Keratinocyte (primary cell): ENCODE data around the gene RNF166. TPM values are rescaled to one million over a fixed set of nuclear protein-coding genes. Genes with fewer than 3 reads are reported as not detected.

Source experiments
- DNase-seq: peaks from one replicate; pipeline ENCODE4 v3.0.0-alpha.2; 2011; ENCODE audit warnings: low read depth, missing footprints, low spot score
- FAIRE-seq: peaks from 2 replicates; lab custom pipeline; 2011; peaks lifted over from hg19 to GRCh38; lab: Jason Lieb, UNC
- H2AFZ ChIP-seq: 2 replicates; pipeline ENCODE4 v1.6.0; 2012; ENCODE audit warnings: low read length, control low read depth, inconsistent platforms; ENCODE audit not compliant: control insufficient read depth
- H3K27ac ChIP-seq: 2 replicates; pipeline ENCODE4 v1.5.1; 2011; ENCODE audit warnings: low read length; ENCODE audit not compliant: control insufficient read depth, insufficient read depth
- H3K27me3 ChIP-seq: 3 replicates; pipeline ENCODE4 v1.6.0; 2011; ENCODE audit warnings: low read length; ENCODE audit not compliant: control insufficient read depth, insufficient read depth; ENCODE audit errors: extremely low read depth
- H3K36me3 ChIP-seq, 2 experiments: 2 replicates in 1 of 2; 3 replicates in 1 of 2; pipeline ENCODE4 v1.5.1; 2011; ENCODE audit warnings: low read length in 2 of 2, mild to moderate bottlenecking in 1 of 2; ENCODE audit not compliant: control insufficient read depth in 2 of 2, insufficient read depth in 2 of 2; ENCODE audit errors: extremely low read depth in 1 of 2
- H3K4me1 ChIP-seq: 3 replicates; pipeline ENCODE4 v1.5.1; 2011; ENCODE audit warnings: low read length; ENCODE audit not compliant: control insufficient read depth, insufficient read depth; ENCODE audit errors: extremely low read depth
- H3K4me2 ChIP-seq: 3 replicates; pipeline ENCODE4 v1.6.0; 2011; ENCODE audit warnings: low read depth, low read length; ENCODE audit not compliant: control insufficient read depth, insufficient read depth; ENCODE audit errors: extremely low read depth
- H3K4me3 ChIP-seq, 3 experiments: fragments of 200-600 bp in 1 of 3; sonication (generic) in 1 of 3; 2 replicates in 2 of 3; 3 replicates in 1 of 3; pipeline ENCODE4 v1.5.1; 2011 to 2016; ENCODE audit warnings: low read length in 3 of 3, mild to moderate bottlenecking in 3 of 3, control low read depth in 2 of 3, inconsistent platforms in 1 of 3, low read depth in 1 of 3, mixed read lengths in 1 of 3, mixed run types in 1 of 3, moderate library complexity in 1 of 3; ENCODE audit not compliant: control insufficient read depth in 2 of 3, insufficient read depth in 2 of 3; ENCODE audit errors: extremely low read depth in 1 of 3
- H3K79me2 ChIP-seq: 2 replicates; pipeline ENCODE4 v1.6.0; 2012; ENCODE audit warnings: low read length; ENCODE audit not compliant: control insufficient read depth, insufficient read depth
- H3K9ac ChIP-seq: 3 replicates; pipeline ENCODE4 v1.6.0; 2011; ENCODE audit warnings: low read length; ENCODE audit not compliant: control insufficient read depth, insufficient read depth; ENCODE audit errors: extremely low read depth
- H3K9me1 ChIP-seq: 3 replicates; pipeline ENCODE4 v1.6.0; 2011; ENCODE audit warnings: low read length; ENCODE audit not compliant: control insufficient read depth, insufficient read depth; ENCODE audit errors: extremely low read depth
- H3K9me3 ChIP-seq: 2 replicates; pipeline ENCODE4 v1.5.1; 2012; ENCODE audit warnings: low read depth, low read length; ENCODE audit not compliant: control insufficient read depth
- H4K20me1 ChIP-seq: 3 replicates; pipeline ENCODE4 v1.6.0; 2011; ENCODE audit warnings: low read length; ENCODE audit not compliant: control insufficient read depth, insufficient read depth; ENCODE audit errors: extremely low read depth
- CTCF ChIP-seq, 3 experiments: IDR thresholded peaks in 1 of 3; conservative IDR thresholded peaks in 1 of 3; optimal IDR thresholded peaks in 1 of 3; 2 replicates in 2 of 3; 3 replicates in 1 of 3; pipeline versions ENCODE3 to v1.5.1; 2011; ENCODE audit warnings: low read length in 3 of 3, mild to moderate bottlenecking in 3 of 3, moderate library complexity in 2 of 3, control low read depth in 1 of 3, inconsistent platforms in 1 of 3; ENCODE audit not compliant: insufficient read depth in 2 of 3; ENCODE audit errors: extremely low read depth in 1 of 3
- EZH2 ChIP-seq: IDR thresholded peaks from one replicate; pipeline ENCODE4 v1.6.1; 2012; ENCODE audit warnings: inconsistent platforms, mild to moderate bottlenecking, low read length, moderate library complexity
- dilution Hi-C: fragments of 300-500 bp; cut with MboI; formaldehyde crosslinking; loops from one replicate; pipeline ENCODE4 v1.7.0; 2020; ENCODE audit warnings: low sequenced_read_pairs; ENCODE audit not compliant: extremely low pct_ligation_motif_present
- polyA plus RNA-seq, 5 experiments: library from polyadenylated mRNA; depleted of rRNA in 3 of 5; stranded (reverse) in 3 of 5; stranded (forward) in 1 of 5; unstranded in 1 of 5; fragments of >200 nt; gene quantifications; 1 replicate in 1 of 5; 2 replicates in 3 of 5; 3 replicates in 1 of 5; pipeline versions ENCODE4 v1.2.1 to v1.2.3, GENCODE V29; 2011 to 2012; ENCODE audit warnings: missing spikeins in 2 of 5, low read depth in 1 of 5, low replicate concordance in 1 of 5

Gene RNF166
- polyA plus RNA-seq, 1 donor (not counting 4 experiments of a cell fraction or from before 2014, with no cell fraction given), result 3.4 TPM

GRCh38 chr16:88702371-88703210, 3.6 kb downstream of the RNF166 start:
- no peak overlapping the region for H2AFZ ChIP-seq
- H3K27me3 ChIP-seq, result no peaks in the 10 kb centered on the region
- no peak overlapping the region for H3K4me2 ChIP-seq
- dilution Hi-C loops, result no loop called here
- no peak overlapping the region for H3K27ac ChIP-seq
- no peak for TF ChIP-seq EZH2
- no peak for TF ChIP-seq CTCF (optimal IDR thresholded peaks at IDR 0.05 in 1 of 3, IDR thresholded peaks at IDR 0.05 in 1 of 3, conservative IDR thresholded peaks at IDR 0.05 in 1 of 3; ENCODE audit: extremely low read depth in 1 of 3, insufficient read depth in 2 of 3, low read length in 3 of 3)
- peaks cover 1 to 2% of the 10 kb centered on the region in 2 experiments for H3K36me3 ChIP-seq
- H3K9me1 ChIP-seq, result no peaks in the 10 kb centered on the region
- no peak overlapping the region for H3K9ac ChIP-seq
- H3K79me2 ChIP-seq, result peaks cover 6% of the 10 kb centered on the region
- DNase-seq (no peak), FAIRE-seq (no peak)
- H3K4me3 ChIP-seq, result no peak overlapping the region
- peaks cover 9% of the 10 kb centered on the region for H3K4me1 ChIP-seq
- H3K9me3 ChIP-seq, result no peaks in the 10 kb centered on the region
- no peaks in the 10 kb centered on the region for H4K20me1 ChIP-seq

DNA sequence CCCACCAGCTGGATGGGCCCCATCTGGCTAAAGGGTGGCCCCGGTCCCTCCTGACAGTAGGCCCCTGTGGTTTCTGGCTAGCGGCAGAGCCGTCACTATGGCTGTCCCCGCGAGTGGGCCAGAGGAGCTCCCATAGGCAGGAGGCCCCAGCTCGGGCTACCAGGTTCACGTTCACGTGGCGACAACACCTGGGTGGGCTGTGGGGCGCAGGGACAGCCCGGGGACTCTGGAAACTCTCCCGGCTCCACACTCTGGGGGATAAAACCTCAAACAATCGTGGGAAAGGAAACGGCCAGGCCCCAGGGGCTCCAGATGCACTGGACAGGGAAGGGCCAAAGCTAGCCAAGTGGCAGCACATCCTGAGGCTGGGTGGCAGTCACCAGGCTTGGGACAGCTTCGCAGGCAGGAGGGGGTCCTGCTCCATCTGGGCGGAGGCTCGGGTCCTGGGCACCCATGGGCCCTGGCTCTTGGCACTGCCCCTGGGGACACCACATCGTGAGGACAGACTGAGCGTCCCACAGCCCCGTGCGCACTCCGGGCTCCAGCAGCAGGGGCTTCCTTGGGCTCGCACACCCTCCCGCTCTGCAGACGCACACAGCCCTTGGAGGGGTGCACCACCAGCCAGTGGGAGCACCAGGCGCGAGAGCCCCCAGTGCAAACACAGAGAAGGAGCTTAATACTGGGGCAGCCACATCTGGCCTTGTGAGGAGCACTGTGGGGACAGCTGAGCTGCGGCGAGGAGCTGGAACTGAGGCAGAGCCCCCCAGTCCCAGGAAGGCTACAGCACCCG, 4.4 kb downstream of the RNF166 start:
- no peak overlapping the region for H3K27ac ChIP-seq
- no peaks in the 10 kb centered on the region for H3K9me1 ChIP-seq
- H4K20me1 ChIP-seq, result no peaks in the 10 kb centered on the region
- H3K4me1 ChIP-seq, result peaks cover 7% of the 10 kb centered on the region
- no peaks in the 10 kb centered on the region for H3K9me3 ChIP-seq
- TF ChIP-seq EZH2, result no peak
- no peak for TF ChIP-seq CTCF (optimal IDR thresholded peaks at IDR 0.05 in 1 of 3, IDR thresholded peaks at IDR 0.05 in 1 of 3, conservative IDR thresholded peaks at IDR 0.05 in 1 of 3; ENCODE audit: extremely low read depth in 1 of 3, insufficient read depth in 2 of 3, low read length in 3 of 3)
- DNase-seq (no peak), FAIRE-seq (no peak)
- peaks cover 2 to 4% of the 10 kb centered on the region in 2 experiments for H3K36me3 ChIP-seq
- dilution Hi-C loops, result no loop called here
- no peak overlapping the region for H3K4me2 ChIP-seq
- H3K9ac ChIP-seq, result no peak overlapping the region
- no peaks in the 10 kb centered on the region for H3K27me3 ChIP-seq
- no peak overlapping the region for H2AFZ ChIP-seq
- H3K4me3 ChIP-seq, result no peak overlapping the region
- H3K79me2 ChIP-seq, result peaks cover 4% of the 10 kb centered on the region
